GM12865 (cell line): ENCODE data around the gene WNT5A.

Source experiments
- DNase-seq: peaks from one replicate; pipeline ENCODE4 v3.0.0; 2010; ENCODE audit warnings: low read depth
- H3K4me3 ChIP-seq: 2 replicates; pipeline ENCODE4 v1.5.1; 2011; ENCODE audit warnings: mild to moderate bottlenecking, low read depth, low read length, control low read depth
- CTCF ChIP-seq: IDR thresholded peaks from 2 replicates; pipeline ENCODE4 v1.5.1; 2011; ENCODE audit warnings: low read length, control low read depth, low read depth, inconsistent platforms; ENCODE audit not compliant: insufficient read depth; ENCODE audit errors: missing control alignments

Gene WNT5A

GRCh38 chr3:55486857-55487380, at the start of gene WNT5A:
Gene WNT5A, minus strand, starts transcription at chr3:55487306. Its CDS starts 321 bp downstream, at chr3:55486985.
- TF ChIP-seq CTCF = no peak
- H3K4me3 ChIP-seq = peak within 1 kb of the TSS; percentile 60
- DNase-seq = peak; percentile 27

GRCh38 chr3:55534876-55535275, 47.8 kb upstream of the WNT5A start:
- peak; percentile 9 for DNase-seq
- TF ChIP-seq CTCF = no peak

GRCh38 chr3:55532806-55533205, 45.7 kb upstream of the WNT5A start:
- no peak for TF ChIP-seq CTCF
- no peak for DNase-seq
- no peak overlapping the region for H3K4me3 ChIP-seq

More at GRCh38 chr3:55534876-55535275, 47.8 kb upstream of the WNT5A start:
- H3K4me3 ChIP-seq = no peak overlapping the region

- TF ChIP-seq CTCF = no peak
- DNase-seq = no peak
- H3K4me3 ChIP-seq = no peak overlapping the region
These were observed 44.2 kb upstream of the WNT5A start for GRCh38 chr3:55531321-55531720.

GRCh38 chr3:55527361-55527760, 40.3 kb upstream of the WNT5A start:
- DNase-seq = no peak
- TF ChIP-seq CTCF = no peak
- H3K4me3 ChIP-seq = no peak overlapping the region

GRCh38 chr3:55526332-55527030, 39.4 kb upstream of the WNT5A start:
- no peak for TF ChIP-seq CTCF
- DNase-seq = no peak
- no peak overlapping the region for H3K4me3 ChIP-seq

- H3K4me3 ChIP-seq = no peak overlapping the region
- DNase-seq = no peak
- no peak for TF ChIP-seq CTCF
These were observed 38.3 kb upstream of the WNT5A start for GRCh38 chr3:55525436-55525835.
